ENCODE results near the gene SMC1B. TPM values are rescaled to one million over a fixed set of nuclear protein-coding genes. Genes with fewer than 3 reads are reported as not detected.

SMC1B gene
- total RNA-seq, 1 experiment from 2014 or later, result 0.10 TPM

DNA sequence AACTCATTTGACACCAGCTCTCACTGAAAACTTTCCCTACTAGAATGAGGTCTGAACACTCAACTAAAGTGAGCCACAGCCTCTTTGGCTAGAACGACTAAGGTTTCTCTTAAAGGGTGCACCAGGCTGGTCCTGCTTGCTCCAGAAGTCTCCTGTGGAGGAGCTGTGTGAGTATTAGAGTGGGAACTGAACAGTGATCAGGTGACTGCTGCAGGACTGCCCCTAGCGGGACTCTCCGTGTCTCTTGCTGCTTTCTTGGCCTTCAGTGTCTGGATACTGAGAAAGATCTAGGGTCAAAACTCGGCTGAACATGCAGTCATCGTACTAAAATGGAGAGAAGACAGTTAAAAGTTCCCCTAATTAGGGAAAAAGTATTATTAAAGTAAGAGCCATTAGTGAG, 69.1 kb downstream of the SMC1B start:
- Histone ChIP-seq H3K27ac (ENCODE audit: low read length) (no peak overlapping the region), H3K36me3 (ENCODE audit: control insufficient read depth, insufficient read depth, low read length) (no peaks in the 10 kb centered on the region), H3K4me1 (ENCODE audit: control insufficient read depth, insufficient read depth, low read length) (no peaks in the 10 kb centered on the region), H3K9me3 (ENCODE audit: control insufficient read depth, insufficient read depth, low read depth, low read length) (no peaks in the 10 kb centered on the region), H3K4me3 (ENCODE audit: low read depth in 2 of 2, low read length in 2 of 2) (no peak overlapping the region), H3K27me3 (ENCODE audit: control insufficient read depth, insufficient read depth, low read length) (no peaks in the 10 kb centered on the region)
- intact Hi-C loops (cut with micrococcal nuclease; ENCODE audit: unreplicated experiment) (no loop called here), in situ Hi-C loops (cut with HindIII; ENCODE audit: low pct_unique_long_range_greater_than_20kb, low sequenced_read_pairs) (no loop called here)
- ChIA-PET POLR2A (no interaction called here), CTCF (no interaction called here)
- TF ChIP-seq, protein P1, sequence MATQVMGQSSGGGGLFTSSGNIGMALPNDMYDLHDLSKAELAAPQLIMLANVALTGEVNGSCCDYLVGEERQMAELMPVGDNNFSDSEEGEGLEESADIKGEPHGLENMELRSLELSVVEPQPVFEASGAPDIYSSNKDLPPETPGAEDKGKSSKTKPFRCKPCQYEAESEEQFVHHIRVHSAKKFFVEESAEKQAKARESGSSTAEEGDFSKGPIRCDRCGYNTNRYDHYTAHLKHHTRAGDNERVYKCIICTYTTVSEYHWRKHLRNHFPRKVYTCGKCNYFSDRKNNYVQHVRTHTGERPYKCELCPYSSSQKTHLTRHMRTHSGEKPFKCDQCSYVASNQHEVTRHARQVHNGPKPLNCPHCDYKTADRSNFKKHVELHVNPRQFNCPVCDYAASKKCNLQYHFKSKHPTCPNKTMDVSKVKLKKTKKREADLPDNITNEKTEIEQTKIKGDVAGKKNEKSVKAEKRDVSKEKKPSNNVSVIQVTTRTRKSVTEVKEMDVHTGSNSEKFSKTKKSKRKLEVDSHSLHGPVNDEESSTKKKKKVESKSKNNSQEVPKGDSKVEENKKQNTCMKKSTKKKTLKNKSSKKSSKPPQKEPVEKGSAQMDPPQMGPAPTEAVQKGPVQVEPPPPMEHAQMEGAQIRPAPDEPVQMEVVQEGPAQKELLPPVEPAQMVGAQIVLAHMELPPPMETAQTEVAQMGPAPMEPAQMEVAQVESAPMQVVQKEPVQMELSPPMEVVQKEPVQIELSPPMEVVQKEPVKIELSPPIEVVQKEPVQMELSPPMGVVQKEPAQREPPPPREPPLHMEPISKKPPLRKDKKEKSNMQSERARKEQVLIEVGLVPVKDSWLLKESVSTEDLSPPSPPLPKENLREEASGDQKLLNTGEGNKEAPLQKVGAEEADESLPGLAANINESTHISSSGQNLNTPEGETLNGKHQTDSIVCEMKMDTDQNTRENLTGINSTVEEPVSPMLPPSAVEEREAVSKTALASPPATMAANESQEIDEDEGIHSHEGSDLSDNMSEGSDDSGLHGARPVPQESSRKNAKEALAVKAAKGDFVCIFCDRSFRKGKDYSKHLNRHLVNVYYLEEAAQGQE (IDR thresholded peaks at IDR 0.05; ENCODE audit: insufficient read depth in 1 of 2, low read depth in 2 of 2, low read length in 1 of 2), result no peak
- TF ChIP-seq, protein P2, sequence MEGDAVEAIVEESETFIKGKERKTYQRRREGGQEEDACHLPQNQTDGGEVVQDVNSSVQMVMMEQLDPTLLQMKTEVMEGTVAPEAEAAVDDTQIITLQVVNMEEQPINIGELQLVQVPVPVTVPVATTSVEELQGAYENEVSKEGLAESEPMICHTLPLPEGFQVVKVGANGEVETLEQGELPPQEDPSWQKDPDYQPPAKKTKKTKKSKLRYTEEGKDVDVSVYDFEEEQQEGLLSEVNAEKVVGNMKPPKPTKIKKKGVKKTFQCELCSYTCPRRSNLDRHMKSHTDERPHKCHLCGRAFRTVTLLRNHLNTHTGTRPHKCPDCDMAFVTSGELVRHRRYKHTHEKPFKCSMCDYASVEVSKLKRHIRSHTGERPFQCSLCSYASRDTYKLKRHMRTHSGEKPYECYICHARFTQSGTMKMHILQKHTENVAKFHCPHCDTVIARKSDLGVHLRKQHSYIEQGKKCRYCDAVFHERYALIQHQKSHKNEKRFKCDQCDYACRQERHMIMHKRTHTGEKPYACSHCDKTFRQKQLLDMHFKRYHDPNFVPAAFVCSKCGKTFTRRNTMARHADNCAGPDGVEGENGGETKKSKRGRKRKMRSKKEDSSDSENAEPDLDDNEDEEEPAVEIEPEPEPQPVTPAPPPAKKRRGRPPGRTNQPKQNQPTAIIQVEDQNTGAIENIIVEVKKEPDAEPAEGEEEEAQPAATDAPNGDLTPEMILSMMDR (IDR thresholded peaks at IDR 0.05), result no peak
- no peak for TF ChIP-seq POLR2AphosphoS5 (IDR thresholded peaks at IDR 0.05; ENCODE audit: low read depth, low read length)
- TF ChIP-seq TCF7L2 (IDR thresholded peaks at IDR 0.05; ENCODE audit: low read depth, low read length), result no peak
- no peak for TF ChIP-seq SIN3A (IDR thresholded peaks at IDR 0.05; ENCODE audit: borderline replicate concordance, insufficient read depth, low read depth, low read length)
- no peak for ATAC-seq
- no TSS peak for BruUV-seq (replicated peaks)
- DNase-seq (ENCODE audit: low read depth, low spot score), result no peak

DNA sequence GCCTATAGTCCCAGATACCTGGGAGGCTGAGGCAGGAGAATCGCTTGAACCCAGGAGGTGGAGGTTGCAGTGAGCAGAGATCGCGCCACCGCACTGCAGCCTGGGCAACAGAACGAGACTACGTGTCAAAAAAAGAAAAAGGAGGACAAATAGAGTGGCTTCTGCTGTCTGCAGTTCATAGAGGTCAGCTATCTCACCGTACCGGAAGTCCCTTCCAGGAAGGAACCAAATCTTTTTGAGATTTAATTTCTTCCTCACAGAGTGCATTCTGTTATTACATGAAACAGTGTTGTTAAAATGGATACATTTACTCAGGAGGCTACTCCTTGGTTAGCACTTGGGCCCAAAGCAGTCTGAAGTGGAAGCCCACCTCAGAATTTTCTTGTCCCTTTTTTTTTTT, 70.3 kb downstream of the SMC1B start:
- DNase-seq (ENCODE audit: low read depth, low spot score), result no peak
- no peaks in the 10 kb centered on the region for H3K27me3 ChIP-seq (ENCODE audit: control insufficient read depth, insufficient read depth, low read length)
- ChIA-PET CTCF (no interaction called here), POLR2A (no interaction called here)
- in situ Hi-C loops (cut with HindIII; ENCODE audit: low pct_unique_long_range_greater_than_20kb, low sequenced_read_pairs) (no loop called here), intact Hi-C loops (cut with micrococcal nuclease; ENCODE audit: unreplicated experiment) (no loop called here)
- ATAC-seq, result no peak
- no peak overlapping the region for H3K4me3 ChIP-seq (ENCODE audit: low read depth in 2 of 2, low read length in 2 of 2)
- H3K4me1 ChIP-seq (ENCODE audit: control insufficient read depth, insufficient read depth, low read length), result no peaks in the 10 kb centered on the region
- no TSS peak for BruUV-seq (replicated peaks)
- TF ChIP-seq, protein P1 (IDR thresholded peaks at IDR 0.05; ENCODE audit: insufficient read depth in 1 of 2, low read depth in 2 of 2, low read length in 1 of 2), result no peak
- TF ChIP-seq SIN3A (IDR thresholded peaks at IDR 0.05; ENCODE audit: borderline replicate concordance, insufficient read depth, low read depth, low read length) (no peak), POLR2AphosphoS5 (IDR thresholded peaks at IDR 0.05; ENCODE audit: low read depth, low read length) (no peak), TCF7L2 (IDR thresholded peaks at IDR 0.05; ENCODE audit: low read depth, low read length) (no peak)
- TF ChIP-seq, protein P2 (IDR thresholded peaks at IDR 0.05), result no peak
- H3K36me3 ChIP-seq (ENCODE audit: control insufficient read depth, insufficient read depth, low read length), result no peaks in the 10 kb centered on the region
- H3K27ac ChIP-seq (ENCODE audit: low read length), result no peak overlapping the region
- H3K9me3 ChIP-seq (ENCODE audit: control insufficient read depth, insufficient read depth, low read depth, low read length), result no peaks in the 10 kb centered on the region
